WTC11 (cell line): ENCODE results near the gene PRR32. TPM values are rescaled to one million over a fixed set of nuclear protein-coding genes. Genes with fewer than 3 reads are reported as not detected.

Experiments
- ATAC-seq: fragments of 200-7000 bp; cut with Tn5 transposase; 2 replicates; pipeline ENCODE4 v1.10.0; 2021; ENCODE audit warnings: mild to moderate bottlenecking, moderate library complexity
- CTCF ChIA-PET: fragments of 300-600 bp; sonication (Branson Sonifier 250); formaldehyde crosslinking; loops from one replicate; lab custom pipeline; 2021; ENCODE audit warnings: antibody characterized with exemption; lab: Charles Lee
- POLR2A ChIA-PET: fragments of 350-600 bp; sonication (Branson Sonifier 250); formaldehyde crosslinking; loops from one replicate; lab custom pipeline; 2021; ENCODE audit warnings: antibody characterized with exemption; lab: Charles Lee
- DNase-seq: peaks from one replicate; pipeline ENCODE4 v3.0.0; 2021; ENCODE audit warnings: low spot score
- H3K27ac Mint-ChIP-seq: 2 replicates; pipeline ENCODE4 v1.8.0; 2021; ENCODE audit warnings: mixed read lengths
- H3K27me3 Mint-ChIP-seq: 2 replicates; pipeline ENCODE4 v1.8.0; 2021; ENCODE audit warnings: low read depth, mild to moderate bottlenecking, moderate library complexity, mixed read lengths
- H3K36me3 Mint-ChIP-seq: 2 replicates; pipeline ENCODE4 v1.8.0; 2021; ENCODE audit warnings: mixed read lengths
- H3K4me1 Mint-ChIP-seq: 2 replicates; pipeline ENCODE4 v1.8.0; 2022; ENCODE audit warnings: mixed read lengths
- H3K4me3 Mint-ChIP-seq: 2 replicates; pipeline ENCODE4 v1.8.0; 2021; ENCODE audit warnings: mild to moderate bottlenecking, moderate library complexity, mixed read lengths
- H3K9me3 Mint-ChIP-seq: 2 replicates; pipeline ENCODE4 v1.8.0; 2021; ENCODE audit warnings: mixed read lengths
- ATF3 ChIP-seq: sonication (generic); formaldehyde crosslinking; conservative IDR thresholded peaks from 2 replicates; pipeline ENCODE4 v1.8.1; 2022; ENCODE audit warnings: mild to moderate bottlenecking, missing genetic modification reagents
- CDX4 ChIP-seq: fragments of 250-450 bp; sonication (Bioruptor Pico); IDR thresholded peaks from 2 replicates; pipeline ENCODE4 v1.9.0; 2021; ENCODE audit warnings: moderate library complexity, mild to moderate bottlenecking, inconsistent platforms, borderline replicate concordance
- CTCF ChIP-seq: fragments of 200-600 bp; IDR thresholded peaks from 2 replicates; pipeline ENCODE4 v1.8.0; 2022; ENCODE audit warnings: antibody characterized with exemption
- ERG ChIP-seq: fragments of 250-450 bp; sonication (Bioruptor Pico); IDR thresholded peaks from 2 replicates; pipeline ENCODE4 v1.8.0; 2021; ENCODE audit warnings: mild to moderate bottlenecking
- FOXK1 ChIP-seq: sonication (generic); formaldehyde crosslinking; IDR thresholded peaks from 2 replicates; pipeline ENCODE4 v1.8.0; 2022; ENCODE audit warnings: mild to moderate bottlenecking, moderate library complexity, missing genetic modification reagents
- GABPB1 ChIP-seq: sonication (generic); formaldehyde crosslinking; IDR thresholded peaks from 2 replicates; pipeline ENCODE4 v1.8.1; 2023; ENCODE audit warnings: mild to moderate bottlenecking, missing genetic modification reagents
- GTF2I ChIP-seq: fragments of 250-450 bp; sonication (Bioruptor Pico); conservative IDR thresholded peaks from 2 replicates; pipeline ENCODE4 v1.4.0; 2021; ENCODE audit warnings: mild to moderate bottlenecking
- IRF2 ChIP-seq: sonication (generic); formaldehyde crosslinking; IDR thresholded peaks from 2 replicates; pipeline ENCODE4 v1.8.0; 2022; ENCODE audit warnings: low read depth, missing genetic modification reagents, borderline replicate concordance
- JUN ChIP-seq: sonication (generic); formaldehyde crosslinking; IDR thresholded peaks from 2 replicates; pipeline ENCODE4 v1.8.0; 2023; ENCODE audit warnings: mild to moderate bottlenecking, missing genetic modification reagents
- KAT7 ChIP-seq: sonication (generic); formaldehyde crosslinking; IDR thresholded peaks from 2 replicates; pipeline ENCODE4 v1.8.1; 2023; ENCODE audit warnings: missing genetic modification reagents, mild to moderate bottlenecking, borderline replicate concordance
- MLX ChIP-seq: sonication (generic); formaldehyde crosslinking; IDR thresholded peaks from 2 replicates; pipeline ENCODE4 v1.8.1; 2023; ENCODE audit warnings: mild to moderate bottlenecking, missing genetic modification reagents, moderate library complexity
- NFYB ChIP-seq: sonication (generic); formaldehyde crosslinking; conservative IDR thresholded peaks from 2 replicates; pipeline ENCODE4 v1.8.0; 2022; ENCODE audit warnings: low read depth, missing genetic modification reagents
- PREB ChIP-seq: sonication (generic); formaldehyde crosslinking; IDR thresholded peaks from 2 replicates; pipeline ENCODE4 v1.8.1; 2022; ENCODE audit warnings: mild to moderate bottlenecking, missing genetic modification reagents, moderate library complexity, borderline replicate concordance
- RELA ChIP-seq: sonication (generic); formaldehyde crosslinking; IDR thresholded peaks from 2 replicates; pipeline ENCODE4 v1.8.1; 2022; ENCODE audit warnings: missing genetic modification reagents, mild to moderate bottlenecking, borderline replicate concordance
- SMAD3 ChIP-seq: sonication (generic); formaldehyde crosslinking; IDR thresholded peaks from 2 replicates; pipeline ENCODE4 v1.8.0; 2022; ENCODE audit warnings: missing genetic modification reagents, mild to moderate bottlenecking, borderline replicate concordance
- SMAD4 ChIP-seq: sonication (generic); formaldehyde crosslinking; IDR thresholded peaks from 2 replicates; pipeline ENCODE4 v1.8.0; 2022; ENCODE audit warnings: mild to moderate bottlenecking, missing genetic modification reagents
- SP1 ChIP-seq: sonication (generic); formaldehyde crosslinking; conservative IDR thresholded peaks from 2 replicates; pipeline ENCODE4 v1.8.1; 2022; ENCODE audit warnings: missing genetic modification reagents
- STAT6 ChIP-seq: sonication (generic); formaldehyde crosslinking; conservative IDR thresholded peaks from 2 replicates; pipeline ENCODE4 v1.8.1; 2023; ENCODE audit warnings: mild to moderate bottlenecking, low read depth, missing genetic modification reagents, moderate library complexity
- TCF7 ChIP-seq: sonication (generic); formaldehyde crosslinking; IDR thresholded peaks from 2 replicates; pipeline ENCODE4 v1.8.0; 2022; ENCODE audit warnings: mild to moderate bottlenecking, low read depth, missing genetic modification reagents, moderate library complexity
- TEAD4 ChIP-seq: sonication (generic); formaldehyde crosslinking; IDR thresholded peaks from 2 replicates; pipeline ENCODE4 v1.8.0; 2022; ENCODE audit warnings: mild to moderate bottlenecking, missing genetic modification reagents
- ZNF263 ChIP-seq: sonication (generic); formaldehyde crosslinking; IDR thresholded peaks from 2 replicates; pipeline ENCODE4 v1.8.1; 2022; ENCODE audit warnings: low read depth, mild to moderate bottlenecking, moderate library complexity, missing genetic modification reagents
- ZNF281 ChIP-seq: sonication (generic); formaldehyde crosslinking; IDR thresholded peaks from 2 replicates; pipeline ENCODE4 v1.8.0; 2023; ENCODE audit warnings: mild to moderate bottlenecking, missing genetic modification reagents
- ZNF671 ChIP-seq: fragments of 250-450 bp; sonication (Bioruptor Pico); IDR thresholded peaks from 2 replicates; pipeline ENCODE4 v1.8.0; 2021; ENCODE audit warnings: mild to moderate bottlenecking
- total RNA-seq: library from RNA; stranded (reverse); gene quantifications from 3 replicates; pipeline ENCODE4 v1.2.3, GENCODE V29; 2021

The PRR32 gene
- total RNA-seq, 1 experiment from 2014 or later = not detected

GRCh38 chrX:126785539-126785938, 34.0 kb upstream of the PRR32 start:
- Mint-ChIP-seq H3K4me1 (no peaks in the 10 kb centered on the region), H3K27me3 (no peaks in the 10 kb centered on the region), H3K9me3 (no peaks in the 10 kb centered on the region), H3K36me3 (no peaks in the 10 kb centered on the region), H3K27ac (no peak overlapping the region), H3K4me3 (no peak overlapping the region)
- CTCF ChIA-PET = no interaction called here
- TF ChIP-seq JUN (CRISPR knock-in tag) (no peak), GABPB1 (CRISPR knock-in tag) (no peak), ZNF281 (CRISPR knock-in tag) (no peak), TEAD4 (CRISPR knock-in tag) (no peak), IRF2 (no peak), RELA (CRISPR knock-in tag) (no peak), ERG (CRISPR knock-in tag) (no peak), ZNF263 (no peak), FOXK1 (no peak), STAT6 (CRISPR knock-in tag) (no peak), ATF3 (CRISPR knock-in tag) (no peak), SMAD4 (CRISPR knock-in tag) (no peak), ZNF671 (no peak), KAT7 (no peak), CDX4 (CRISPR knock-in tag) (no peak), NFYB (CRISPR knock-in tag) (no peak), GTF2I (CRISPR knock-in tag) (no peak), PREB (CRISPR knock-in tag) (no peak)
- no peak for ATAC-seq
- POLR2A ChIA-PET = no interaction called here
- DNase-seq = no peak

GRCh38 chrX:126799059-126799458, 20.5 kb upstream of the PRR32 start:
- CTCF ChIA-PET = no interaction called here
- Mint-ChIP-seq H3K27ac (no peak overlapping the region), H3K4me1 (no peaks in the 10 kb centered on the region), H3K36me3 (no peaks in the 10 kb centered on the region), H3K27me3 (no peaks in the 10 kb centered on the region), H3K4me3 (no peak overlapping the region), H3K9me3 (no peaks in the 10 kb centered on the region; the same call in 1 of the 2 replicates)
- DNase-seq = no peak
- ATAC-seq = no peak
- POLR2A ChIA-PET = no interaction called here
- TF ChIP-seq SP1 (CRISPR knock-in tag) (no peak), TCF7 (CRISPR knock-in tag) (no peak), ZNF281 (CRISPR knock-in tag) (no peak), MLX (CRISPR knock-in tag) (no peak), SMAD3 (CRISPR knock-in tag) (no peak), CTCF (no peak)
